SIG-M5 treated with dmso at 0.1 percent for 504 hours (cell line): Measurements from ENCODE around the gene ABCB11.

Experiments
- DNase-seq: peaks from one replicate; lab custom pipeline; 2025; ENCODE audit not compliant: unreplicated experiment; lab: John Stamatoyannopoulos, UW

The ABCB11 gene

DNA sequence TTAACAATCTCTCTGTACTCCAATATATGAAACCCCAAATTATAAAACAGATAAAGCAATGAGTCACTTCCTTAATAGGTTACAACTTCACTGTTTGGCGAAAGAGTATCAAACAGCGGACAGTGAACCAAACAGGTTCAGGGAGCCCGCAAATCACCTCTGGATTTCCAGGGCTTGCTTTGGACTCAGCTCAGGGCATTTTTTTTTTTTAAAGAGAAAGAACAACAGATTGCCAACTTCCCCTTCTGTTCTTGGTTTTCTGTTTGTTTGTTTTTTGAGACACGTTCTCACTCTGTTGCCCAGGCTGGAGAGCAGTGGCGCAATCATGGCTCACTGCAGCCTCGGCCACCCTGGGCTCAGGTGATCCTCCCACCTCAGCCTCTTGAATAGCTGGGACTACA, 52.7 kb downstream of the ABCB11 start:
- DNase-seq: no peak

DNA sequence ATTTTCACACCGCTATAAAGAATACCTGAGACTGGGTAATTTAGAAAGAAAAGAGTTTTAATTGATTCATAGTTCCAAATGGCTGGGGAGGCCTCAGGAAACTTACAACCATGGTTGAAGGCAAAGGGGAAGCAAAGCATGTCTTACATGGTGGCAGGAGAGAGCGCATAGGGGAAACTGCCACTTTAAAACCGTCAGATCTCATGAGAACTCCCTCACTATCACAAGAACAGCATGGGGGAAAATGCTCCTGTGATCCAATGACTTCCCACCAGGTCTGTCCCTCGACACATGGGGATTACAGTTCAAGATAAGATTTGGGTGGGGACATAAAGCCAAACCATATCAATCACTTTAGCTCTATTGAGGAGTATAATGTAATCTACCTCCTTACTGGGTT, 53.5 kb downstream of the ABCB11 start:
- DNase-seq: no peak

DNA sequence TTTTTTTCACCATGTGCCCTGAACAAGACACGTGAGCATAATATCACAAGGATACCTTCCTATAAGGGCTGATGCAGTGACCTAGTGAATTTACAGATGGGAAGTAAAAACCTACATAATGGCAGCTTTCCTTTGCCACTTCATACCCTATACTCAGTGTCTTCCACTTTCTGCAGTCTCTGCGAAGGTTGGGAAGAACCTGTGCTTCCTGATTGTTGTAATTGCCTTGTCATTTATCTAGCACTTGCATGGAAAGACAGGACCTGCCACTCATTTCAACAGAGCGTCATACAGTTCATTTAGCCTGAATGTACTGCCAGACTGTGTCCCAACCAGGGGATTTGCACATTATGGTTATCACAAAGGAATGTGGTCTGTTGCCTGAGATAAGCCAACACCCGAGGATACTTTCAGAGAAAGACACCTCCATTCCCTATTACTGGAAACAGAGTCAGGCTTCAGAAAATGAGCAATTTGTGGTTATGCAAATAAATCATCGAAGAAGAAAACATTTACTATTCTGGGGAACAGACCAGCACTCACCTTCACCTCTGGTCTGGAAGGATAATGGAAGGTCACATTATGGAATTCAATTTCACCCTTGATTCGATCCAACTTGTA, 55.0 kb downstream of the ABCB11 start:
- DNase-seq: peak; percentile 55

DNA sequence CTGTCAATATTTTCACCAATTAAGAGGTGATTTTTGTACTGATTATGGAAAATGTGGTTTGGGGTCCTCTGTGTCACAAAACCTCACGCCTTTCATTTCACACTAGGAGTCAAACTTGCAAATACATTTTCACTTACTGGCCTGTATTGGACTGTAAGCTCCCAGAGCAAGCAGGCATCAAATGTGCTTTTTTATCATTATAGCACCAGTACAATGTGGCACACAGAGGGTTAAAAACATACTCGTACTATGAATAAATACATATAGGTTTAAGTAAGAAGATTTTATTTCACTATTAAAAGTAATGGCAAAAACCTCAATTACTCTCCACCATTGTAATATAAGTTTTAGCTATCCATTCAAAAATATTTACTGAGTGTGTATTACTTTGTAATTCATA, 56.7 kb downstream of the ABCB11 start:
- peak; percentile 23 for DNase-seq

DNA sequence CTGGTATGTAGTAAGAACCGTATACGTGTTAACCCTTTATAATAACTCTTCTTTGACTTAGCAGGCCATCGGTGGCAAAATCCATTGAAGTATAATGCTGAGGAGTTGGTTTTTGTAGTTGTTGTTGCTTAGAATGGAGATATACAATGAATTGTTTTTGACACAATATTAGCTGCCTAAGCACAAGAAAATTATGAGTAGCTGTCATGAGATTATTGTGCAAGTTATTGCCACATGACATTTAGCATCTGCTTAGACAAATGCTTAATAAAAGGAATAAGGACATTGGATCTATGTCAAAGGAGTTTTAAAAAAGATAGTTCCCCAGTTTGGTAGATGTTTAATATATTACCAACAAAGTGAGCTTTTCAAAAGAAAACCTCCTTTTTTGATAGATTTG, 59.9 kb downstream of the ABCB11 start:
- no peak for DNase-seq

DNA sequence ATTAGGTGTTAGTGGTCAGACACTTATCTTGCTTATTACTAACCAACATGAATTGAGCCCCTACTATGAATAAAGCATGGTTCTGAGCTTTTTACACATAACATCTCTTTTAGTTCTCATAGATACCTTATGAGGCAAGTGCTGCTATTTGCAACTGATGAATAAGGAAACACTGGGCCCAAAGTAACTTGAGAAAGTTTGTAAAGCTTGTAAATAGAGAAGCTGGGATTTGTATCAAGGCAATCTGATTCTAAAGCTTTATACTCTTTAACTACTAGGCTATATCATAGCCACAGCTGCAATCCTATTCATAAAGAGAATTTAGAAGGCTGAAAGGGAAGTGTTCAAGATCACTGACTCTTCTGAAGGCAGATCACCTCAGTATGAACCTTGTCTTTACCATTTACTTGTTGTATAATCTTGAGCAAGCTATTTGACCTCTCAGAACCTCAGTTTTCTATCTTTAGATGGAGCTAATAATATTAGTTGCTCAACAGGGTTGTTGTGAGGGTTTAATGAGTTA, 60.4 kb downstream of the ABCB11 start:
- no peak for DNase-seq

DNA sequence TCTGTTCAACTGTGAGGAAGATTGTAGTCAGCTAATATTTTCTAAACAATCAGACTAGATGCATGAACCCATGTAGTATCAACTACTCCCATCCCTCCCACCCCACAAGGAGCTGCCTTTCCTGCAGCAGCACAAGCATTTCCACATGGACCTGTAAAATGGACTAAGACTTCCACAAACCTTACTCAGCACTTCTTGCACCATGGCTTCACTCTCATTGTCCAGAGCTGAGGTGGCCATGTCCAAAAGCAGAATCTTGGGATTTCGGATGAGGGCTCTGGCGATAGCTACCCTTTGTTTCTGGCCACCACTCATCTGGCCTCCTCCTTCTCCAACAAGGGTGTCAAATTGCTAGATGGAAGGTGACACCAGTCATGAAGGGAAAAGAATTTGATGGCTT, 61.3 kb downstream of the ABCB11 start:
- DNase-seq: no peak

DNA sequence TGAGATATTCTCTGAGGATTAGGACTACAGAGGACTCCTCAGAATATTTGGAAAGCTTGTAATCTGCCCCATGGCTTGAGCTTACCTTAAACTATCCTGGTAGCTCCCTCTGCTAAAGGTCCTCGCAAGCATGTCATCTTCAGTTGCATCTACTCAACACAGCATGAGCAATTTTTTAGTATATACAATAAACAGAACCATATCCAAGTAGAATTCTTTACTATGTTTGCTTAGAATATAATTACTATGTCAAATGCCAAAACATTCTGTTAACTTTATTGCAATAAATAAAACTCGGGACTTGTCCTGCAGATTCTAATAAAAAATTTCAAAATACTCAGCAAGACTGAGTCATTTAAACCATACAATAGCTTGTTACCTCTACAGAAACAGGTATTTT, 62.8 kb downstream of the ABCB11 start:
- DNase-seq: no peak

DNA sequence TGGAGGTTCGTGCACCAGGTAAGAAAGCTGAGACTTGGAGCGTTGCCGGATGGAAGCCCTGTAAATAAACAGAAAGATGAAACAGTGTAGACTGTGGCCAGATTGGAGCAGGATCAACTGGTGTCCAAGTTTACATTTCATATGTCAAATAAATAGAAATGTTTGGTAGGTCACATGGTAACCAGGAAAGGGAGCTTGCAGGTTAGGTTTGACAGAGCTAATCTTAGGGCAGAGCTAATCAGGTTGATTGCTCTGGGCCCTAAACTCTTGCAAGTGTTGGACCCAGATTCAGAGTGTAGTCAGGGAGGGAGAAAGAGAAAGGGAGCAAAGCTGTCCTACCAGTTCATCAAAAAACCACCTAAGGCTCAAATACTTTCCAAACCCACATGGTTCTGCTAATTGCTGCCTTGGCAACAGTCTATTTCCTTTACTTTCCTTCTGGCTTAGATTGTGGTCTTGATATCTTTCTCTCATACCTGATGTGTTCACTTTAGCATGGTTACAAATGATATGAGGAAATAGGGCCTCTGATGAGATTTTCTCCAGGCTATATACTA, 66.8 kb downstream of the ABCB11 start:
- DNase-seq: peak; percentile 59

DNA sequence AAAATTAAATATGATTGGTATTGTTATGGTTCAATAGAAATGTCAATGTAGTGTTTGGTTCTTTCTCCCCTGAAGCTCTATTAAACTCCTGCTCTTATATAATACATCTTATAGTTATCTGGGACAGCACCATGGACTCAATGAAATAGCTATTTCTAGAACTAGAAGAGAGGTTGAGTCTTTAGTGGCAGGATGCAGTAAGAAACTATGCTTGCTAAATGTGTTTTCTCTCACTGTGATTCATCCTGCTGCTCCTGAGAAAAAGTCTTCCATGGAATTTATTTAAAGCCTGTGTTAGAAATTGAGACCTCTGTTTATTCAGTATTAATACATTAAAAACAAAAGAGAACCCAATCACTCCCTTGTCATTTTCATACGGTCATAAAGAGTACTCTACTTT, 68.5 kb downstream of the ABCB11 start:
- no peak for DNase-seq

DNA sequence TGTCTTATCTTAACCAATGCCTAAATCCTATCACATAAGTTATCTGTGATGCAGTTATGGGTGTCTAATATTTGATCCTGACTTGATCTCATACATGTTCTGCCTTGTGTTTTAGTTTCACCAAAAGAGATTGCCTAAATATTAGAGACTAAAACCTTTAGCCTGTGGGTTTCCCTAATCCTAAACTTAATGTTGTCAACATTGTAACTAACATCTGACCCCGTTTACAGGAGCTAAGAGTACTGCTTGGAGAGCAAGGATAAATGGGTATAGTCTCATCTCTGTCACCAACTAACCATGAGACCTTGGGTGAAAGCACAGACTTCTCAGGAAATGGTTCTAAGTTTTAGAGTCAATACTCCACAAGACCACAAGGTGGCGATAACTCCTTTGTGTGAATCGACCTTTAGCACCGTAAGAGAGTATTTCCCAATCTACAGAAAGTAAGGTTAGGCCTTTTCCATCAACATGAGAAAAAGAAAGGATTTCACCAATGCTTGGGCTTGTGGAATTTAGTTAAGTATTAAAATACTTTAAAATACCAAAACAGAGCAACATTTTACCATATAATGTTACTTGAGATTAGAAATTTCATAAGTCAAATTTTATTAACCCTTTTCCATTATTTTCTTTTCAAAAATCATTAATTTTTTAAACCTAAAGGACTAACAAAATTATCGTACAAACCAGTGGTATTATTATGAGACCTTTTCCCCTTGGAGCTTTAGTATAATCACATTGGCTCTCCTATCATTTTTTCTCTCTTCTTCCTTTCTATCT, 69.5 kb downstream of the ABCB11 start:
- DNase-seq: peak; percentile 91

DNA sequence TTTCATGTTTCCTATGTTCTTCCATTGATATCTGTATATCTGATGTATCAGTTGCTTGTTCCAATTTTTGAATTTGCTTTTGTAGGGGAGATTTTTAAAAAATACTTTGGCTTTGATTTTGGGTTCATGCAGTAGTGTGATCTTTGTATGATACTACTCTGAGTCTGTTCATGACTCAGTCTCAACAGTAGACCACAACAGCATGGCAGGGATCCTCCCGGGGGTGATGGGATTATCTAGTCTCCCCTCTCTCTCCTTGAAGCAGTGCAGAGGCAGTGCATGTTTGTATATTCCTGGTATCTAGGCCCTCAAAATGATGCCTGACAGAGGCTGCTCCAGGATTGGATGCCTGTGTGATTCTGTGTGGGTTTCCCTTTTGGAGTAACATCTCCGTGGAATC, 74.7 kb downstream of the ABCB11 start:
- no peak for DNase-seq

DNA sequence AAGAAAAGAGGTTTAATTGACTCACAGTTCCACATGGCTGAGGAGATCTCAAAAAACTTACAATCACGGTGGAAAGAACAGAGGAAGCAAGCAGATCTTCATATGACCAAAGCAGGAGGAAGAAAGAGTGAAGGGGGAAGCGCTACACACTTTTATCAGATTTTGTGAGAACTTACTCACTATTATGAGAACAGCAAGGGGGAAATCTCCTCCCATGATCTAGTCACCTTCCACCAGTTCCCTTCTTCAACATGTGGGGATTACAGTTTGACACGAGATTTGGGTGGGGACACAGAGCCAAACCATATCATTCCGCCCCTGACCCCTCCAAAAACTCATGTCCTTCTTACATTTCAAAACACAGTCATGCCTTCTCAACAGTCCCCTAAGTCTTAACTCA, 75.8 kb downstream of the ABCB11 start:
- DNase-seq: no peak

DNA sequence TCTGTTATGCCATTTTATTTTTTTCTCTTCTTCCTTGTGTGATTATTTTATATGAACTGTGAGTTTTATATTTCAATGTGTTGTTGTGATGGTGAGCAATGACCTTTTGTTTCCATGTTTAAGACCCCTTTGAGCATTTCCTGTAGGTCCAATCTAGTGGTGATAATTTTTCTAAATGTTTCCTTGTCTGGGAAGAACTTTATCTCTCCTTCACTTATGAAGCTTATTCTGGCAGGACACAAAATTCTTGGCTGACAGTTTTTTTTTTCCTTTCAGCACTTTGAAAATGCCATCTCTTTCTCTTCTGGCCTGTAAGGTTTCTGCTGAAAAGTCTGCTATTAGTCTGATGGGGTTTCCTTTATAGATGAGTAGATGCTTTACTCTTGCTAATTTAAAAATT, 76.9 kb downstream of the ABCB11 start:
- DNase-seq: no peak

DNA sequence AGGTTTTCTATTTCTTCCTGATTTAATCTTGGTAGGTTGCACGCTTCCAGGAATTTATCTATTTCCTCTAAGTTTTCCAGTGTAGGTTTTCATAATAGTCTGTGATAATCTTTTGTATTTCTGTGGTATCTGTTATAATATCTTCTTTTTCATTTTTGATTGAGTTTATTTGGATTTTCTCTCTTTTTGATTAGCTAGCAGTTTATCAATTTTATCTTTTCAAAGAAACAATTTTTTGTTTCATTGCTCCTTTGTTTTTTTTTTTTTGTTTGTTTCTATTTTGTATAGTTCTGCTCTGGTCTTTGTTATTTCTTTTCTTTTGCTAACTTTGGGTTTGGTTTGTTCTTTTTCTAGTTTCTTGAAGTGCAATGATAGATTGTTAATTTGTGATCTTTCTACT, 78.7 kb downstream of the ABCB11 start:
- no peak for DNase-seq

DNA sequence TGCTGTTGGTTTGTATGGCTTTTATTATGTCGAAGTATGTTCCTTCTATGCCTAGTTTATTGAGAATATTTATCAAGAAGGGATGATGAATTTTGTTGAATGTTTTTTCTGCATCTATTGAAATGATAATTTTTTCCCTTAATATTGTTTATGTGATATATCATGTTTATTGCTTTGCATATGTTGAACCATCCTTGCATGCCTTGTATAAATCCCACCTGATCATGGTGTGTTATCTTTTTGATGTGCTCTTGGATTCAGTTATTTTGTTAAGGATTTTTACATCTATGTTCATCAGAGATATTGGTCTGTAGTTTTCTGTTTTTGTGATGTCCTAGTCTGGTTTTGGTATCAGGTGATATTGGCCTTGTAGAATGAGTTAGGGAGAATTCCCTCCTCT, 79.3 kb downstream of the ABCB11 start:
- no peak for DNase-seq

DNA sequence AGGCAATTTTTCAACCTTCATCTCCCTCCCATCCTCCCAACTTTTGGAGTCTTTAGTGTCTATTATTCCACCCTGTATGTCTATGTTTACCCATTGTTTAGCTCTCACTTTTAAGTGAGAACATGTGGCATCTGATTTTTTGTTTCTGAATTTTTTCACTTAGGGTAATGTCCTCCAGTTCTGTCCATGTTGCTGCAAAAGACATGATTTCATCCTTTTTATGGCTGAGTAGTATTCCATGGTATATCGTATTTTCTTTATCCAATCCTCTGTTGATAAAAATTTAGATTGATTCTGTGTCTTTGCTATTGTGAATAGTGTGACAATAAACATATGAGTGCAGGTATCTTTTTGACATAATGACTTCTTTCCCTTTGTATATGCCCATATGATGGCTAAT, 81.8 kb downstream of the ABCB11 start:
- DNase-seq: no peak

DNA sequence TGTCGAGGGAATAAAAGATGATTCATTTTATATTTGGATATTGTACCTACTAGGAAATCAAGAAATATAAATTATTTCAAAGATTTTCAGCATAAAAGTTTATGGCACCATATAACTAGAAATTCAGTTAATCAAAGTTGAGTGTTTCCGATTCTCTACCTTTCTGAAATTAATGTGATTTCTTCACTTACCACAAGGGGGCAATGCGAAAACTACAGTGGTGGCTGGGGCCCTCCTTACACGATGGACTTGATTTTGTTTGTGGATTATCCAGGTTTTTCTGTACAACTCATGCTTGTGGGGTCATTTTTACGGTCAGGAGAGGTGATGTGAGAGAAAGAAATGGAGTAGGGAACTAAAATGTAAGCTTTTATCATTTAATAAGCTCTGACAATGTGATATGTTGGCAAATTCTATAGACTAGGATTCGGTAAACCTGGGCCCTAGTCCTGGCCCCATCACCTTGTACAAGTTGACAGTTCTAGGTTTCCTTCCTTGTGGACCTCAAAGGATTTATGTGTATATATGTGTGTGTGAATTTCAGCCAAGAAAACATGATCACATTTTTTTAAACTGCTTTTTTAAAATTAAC, 82.4 kb downstream of the ABCB11 start:
- DNase-seq: peak; percentile 26

DNA sequence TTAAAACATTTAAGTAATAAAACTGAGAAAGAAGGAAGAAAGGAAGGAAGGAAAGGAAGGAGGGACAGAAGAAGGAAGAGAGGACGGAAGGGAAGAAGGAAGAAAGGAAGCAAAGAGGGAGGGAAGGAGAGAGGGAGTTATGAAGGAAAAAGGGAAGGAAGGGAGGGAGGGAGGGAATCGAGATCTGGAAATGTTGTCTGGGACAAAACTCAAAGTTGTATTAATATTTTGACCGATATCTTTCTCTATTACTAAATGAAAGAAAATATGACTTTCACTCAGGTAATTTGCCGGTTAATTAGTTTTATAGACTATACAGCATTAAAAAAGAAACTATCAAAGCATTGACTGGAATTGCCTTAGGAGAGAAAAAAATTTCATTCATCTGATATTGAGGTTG, 85.6 kb downstream of the ABCB11 start:
- DNase-seq: no peak

DNA sequence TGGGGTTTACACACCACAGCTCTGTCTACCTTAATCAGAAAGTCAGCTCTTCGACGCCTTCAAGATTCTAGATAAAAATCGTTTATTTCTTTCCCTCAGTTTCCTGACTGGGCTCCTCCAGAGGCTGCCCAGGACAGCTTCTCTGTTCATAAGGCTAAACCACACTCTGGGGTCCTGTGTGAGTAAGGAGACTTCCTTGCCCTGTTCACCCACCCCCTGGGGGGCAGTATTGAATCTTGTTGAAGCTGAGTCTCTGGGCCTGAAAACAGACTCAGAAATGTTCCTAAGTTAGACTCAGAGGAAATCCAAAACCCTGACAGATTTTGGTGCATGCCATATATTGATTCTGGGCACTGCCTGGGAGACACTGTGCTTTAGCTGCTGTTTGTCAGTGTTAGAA, 87.1 kb downstream of the ABCB11 start:
- peak; percentile 11 for DNase-seq

DNA sequence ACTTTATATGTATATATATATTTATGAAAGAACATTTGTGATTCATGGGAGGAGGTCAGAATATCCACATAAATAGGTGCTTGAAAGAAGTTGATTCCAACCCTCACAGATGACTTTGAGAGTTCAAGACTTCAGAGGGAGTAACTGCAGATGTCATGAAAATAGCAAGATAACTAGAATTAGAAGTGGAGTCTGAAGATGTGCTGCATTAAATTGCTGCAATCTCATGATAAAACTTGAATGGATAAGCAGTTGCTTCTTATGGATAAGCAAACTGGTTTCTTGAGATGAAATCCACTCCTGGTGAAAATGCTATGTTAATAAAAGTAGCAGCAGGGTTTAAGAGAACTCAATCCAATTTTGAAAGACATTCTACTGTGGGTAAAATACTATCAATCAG, 89.8 kb downstream of the ABCB11 start:
- no peak for DNase-seq

DNA sequence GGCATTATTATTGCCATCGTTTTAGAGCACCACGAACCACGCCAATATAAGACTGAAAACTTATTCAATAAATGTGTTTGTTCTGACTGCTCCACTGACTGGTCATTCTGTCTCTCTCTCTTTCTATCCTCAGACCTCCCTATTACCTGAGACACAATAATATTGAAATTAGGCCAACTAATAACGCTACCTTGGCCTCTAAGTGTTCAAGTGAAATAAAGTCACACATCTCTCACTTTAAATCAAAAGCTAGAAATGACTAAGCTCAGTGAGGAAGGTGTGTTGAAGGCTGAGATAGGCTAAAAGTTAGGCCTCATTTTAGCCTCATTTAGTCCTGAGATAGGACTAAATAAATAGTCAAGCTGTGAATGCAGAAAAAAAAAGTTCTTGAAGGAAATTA, 91.2 kb downstream of the ABCB11 start:
- no peak for DNase-seq
